ENCODE measurements around the gene PPEF2.
"Not testable (repeated sequence)": the region's sequence is repeated elsewhere in the genome, so short reads cannot be mapped to it uniquely, and the experiment has no call there.

PPEF2 gene

GRCh38 chr4:75930152-75930551, 27.9 kb upstream of the PPEF2 start:
- TF ChIP-seq, protein P1, sequence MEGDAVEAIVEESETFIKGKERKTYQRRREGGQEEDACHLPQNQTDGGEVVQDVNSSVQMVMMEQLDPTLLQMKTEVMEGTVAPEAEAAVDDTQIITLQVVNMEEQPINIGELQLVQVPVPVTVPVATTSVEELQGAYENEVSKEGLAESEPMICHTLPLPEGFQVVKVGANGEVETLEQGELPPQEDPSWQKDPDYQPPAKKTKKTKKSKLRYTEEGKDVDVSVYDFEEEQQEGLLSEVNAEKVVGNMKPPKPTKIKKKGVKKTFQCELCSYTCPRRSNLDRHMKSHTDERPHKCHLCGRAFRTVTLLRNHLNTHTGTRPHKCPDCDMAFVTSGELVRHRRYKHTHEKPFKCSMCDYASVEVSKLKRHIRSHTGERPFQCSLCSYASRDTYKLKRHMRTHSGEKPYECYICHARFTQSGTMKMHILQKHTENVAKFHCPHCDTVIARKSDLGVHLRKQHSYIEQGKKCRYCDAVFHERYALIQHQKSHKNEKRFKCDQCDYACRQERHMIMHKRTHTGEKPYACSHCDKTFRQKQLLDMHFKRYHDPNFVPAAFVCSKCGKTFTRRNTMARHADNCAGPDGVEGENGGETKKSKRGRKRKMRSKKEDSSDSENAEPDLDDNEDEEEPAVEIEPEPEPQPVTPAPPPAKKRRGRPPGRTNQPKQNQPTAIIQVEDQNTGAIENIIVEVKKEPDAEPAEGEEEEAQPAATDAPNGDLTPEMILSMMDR (conservative IDR thresholded peaks at IDR 0.05; ENCODE audit: low read depth, low read length), result no peak
- no peak for DNase-seq (ENCODE audit: low read depth)
- H3K4me3 ChIP-seq (ENCODE audit: low read depth, low read length), result no peak overlapping the region

GRCh38 chr4:75924916-75925315, 22.7 kb upstream of the PPEF2 start:
- not testable (repeated sequence) for H3K4me3 ChIP-seq (ENCODE audit: low read depth, low read length); DNase-seq (ENCODE audit: low read depth)

DNA sequence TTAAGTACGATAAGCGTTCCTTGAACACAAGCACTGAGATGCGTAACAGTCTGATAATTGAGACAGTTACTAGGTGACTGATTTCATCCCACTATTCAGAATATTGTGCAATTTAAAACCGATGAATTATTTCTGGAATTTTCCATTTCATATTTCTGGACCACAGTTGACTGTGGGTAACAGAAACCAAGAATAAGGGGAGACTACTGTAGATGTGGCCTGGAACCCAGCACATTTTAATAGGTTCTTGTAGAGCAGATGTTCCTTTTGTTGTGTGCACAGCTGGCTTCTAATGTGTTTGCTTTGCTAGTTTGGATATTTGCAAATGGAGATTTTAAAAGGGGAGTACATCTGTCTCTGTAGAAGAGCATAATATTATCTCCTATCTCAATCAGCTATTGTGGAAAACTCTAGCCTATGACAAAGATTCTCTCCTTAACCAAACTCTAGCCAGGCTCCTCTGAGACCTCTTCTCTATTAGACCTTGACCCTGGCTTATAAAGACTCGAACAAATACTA, 22.1 kb upstream of the PPEF2 start:
- no peak for DNase-seq (ENCODE audit: low read depth)
- H3K4me3 ChIP-seq (ENCODE audit: low read depth, low read length), result no peak overlapping the region
- TF ChIP-seq, protein P1 (conservative IDR thresholded peaks at IDR 0.05; ENCODE audit: low read depth, low read length), result no peak

- no peak for DNase-seq (ENCODE audit: low read depth)
- no peak overlapping the region for H3K4me3 ChIP-seq (ENCODE audit: low read depth, low read length)
- TF ChIP-seq, protein P1 (conservative IDR thresholded peaks at IDR 0.05; ENCODE audit: low read depth, low read length), result no peak
Measured at GRCh38 chr4:75922588-75922987, 20.3 kb upstream of the PPEF2 start.

DNA sequence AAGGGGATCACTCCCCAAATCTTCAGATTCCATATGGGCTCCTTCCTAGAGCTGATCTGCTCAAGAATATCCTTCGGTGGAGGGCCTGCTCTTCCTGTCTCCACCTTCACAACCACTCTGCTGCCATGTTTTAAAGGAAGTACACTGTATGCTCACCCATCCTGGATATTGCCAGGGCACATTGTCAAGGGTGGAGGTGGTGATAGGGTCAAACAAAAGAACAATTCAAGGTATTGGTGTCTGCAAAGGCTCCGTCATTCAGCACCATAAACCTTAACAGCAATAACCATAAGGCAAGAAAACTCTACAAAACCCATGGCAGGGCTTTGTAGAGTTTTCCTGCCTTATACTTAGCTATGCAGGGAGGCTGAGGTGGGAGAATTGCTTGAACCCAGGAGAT, 19.7 kb upstream of the PPEF2 start:
- TF ChIP-seq, protein P1 (conservative IDR thresholded peaks at IDR 0.05; ENCODE audit: low read depth, low read length), result no peak
- H3K4me3 ChIP-seq (ENCODE audit: low read depth, low read length), result no peak overlapping the region
- DNase-seq (ENCODE audit: low read depth), result no peak

- no peak for DNase-seq (ENCODE audit: low read depth)
- TF ChIP-seq, protein P1 (conservative IDR thresholded peaks at IDR 0.05; ENCODE audit: low read depth, low read length), result no peak
- H3K4me3 ChIP-seq (ENCODE audit: low read depth, low read length), result no peak overlapping the region
Measured at GRCh38 chr4:75920327-75920726, 18.1 kb upstream of the PPEF2 start.

DNA sequence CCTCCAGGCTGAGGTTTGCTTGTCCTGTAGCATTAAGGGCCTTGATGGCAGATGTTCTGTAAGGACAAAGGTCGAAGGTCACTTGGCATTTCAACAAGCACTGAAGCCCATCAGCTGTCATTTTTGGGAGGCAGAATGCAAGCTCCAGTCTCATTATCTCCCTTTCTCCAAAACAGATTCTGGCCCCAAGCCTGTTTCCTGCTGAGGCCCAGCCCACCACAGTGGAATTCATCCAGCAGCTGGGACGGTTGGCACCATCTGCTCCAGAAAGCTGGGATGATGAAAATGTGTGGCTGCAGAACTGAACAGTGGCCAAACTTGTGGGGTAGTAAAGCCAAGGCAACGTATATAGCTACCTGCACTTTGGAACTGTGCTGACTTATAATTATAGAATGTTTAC, 17.7 kb upstream of the PPEF2 start:
- peak; percentile 41 for DNase-seq (ENCODE audit: low read depth)
- TF ChIP-seq, protein P1 (conservative IDR thresholded peaks at IDR 0.05; ENCODE audit: low read depth, low read length), result no peak
- H3K4me3 ChIP-seq (ENCODE audit: low read depth, low read length), result no peak overlapping the region
